HL-60 (cell line): ENCODE data around the gene PIWIL4.

Experiments used
- GABPA ChIP-seq: IDR thresholded peaks from 2 replicates; pipeline ENCODE4 v1.6.1; 2012; ENCODE audit warnings: low read depth
- POLR2AphosphoS5 ChIP-seq: IDR thresholded peaks from 2 replicates; pipeline ENCODE4 v1.6.1; 2012; ENCODE audit warnings: low read depth
- REST ChIP-seq: IDR thresholded peaks from 2 replicates; pipeline ENCODE4 v1.6.1; 2012; ENCODE audit warnings: low read depth; ENCODE audit not compliant: insufficient replicate concordance
- TF ChIP-seq, protein P1 (sequence below): IDR thresholded peaks from one replicate; pipeline ENCODE4 v1.5.1; 2011; ENCODE audit warnings: low read length, control low read depth, inconsistent platforms; ENCODE audit not compliant: insufficient read depth

DNA sequence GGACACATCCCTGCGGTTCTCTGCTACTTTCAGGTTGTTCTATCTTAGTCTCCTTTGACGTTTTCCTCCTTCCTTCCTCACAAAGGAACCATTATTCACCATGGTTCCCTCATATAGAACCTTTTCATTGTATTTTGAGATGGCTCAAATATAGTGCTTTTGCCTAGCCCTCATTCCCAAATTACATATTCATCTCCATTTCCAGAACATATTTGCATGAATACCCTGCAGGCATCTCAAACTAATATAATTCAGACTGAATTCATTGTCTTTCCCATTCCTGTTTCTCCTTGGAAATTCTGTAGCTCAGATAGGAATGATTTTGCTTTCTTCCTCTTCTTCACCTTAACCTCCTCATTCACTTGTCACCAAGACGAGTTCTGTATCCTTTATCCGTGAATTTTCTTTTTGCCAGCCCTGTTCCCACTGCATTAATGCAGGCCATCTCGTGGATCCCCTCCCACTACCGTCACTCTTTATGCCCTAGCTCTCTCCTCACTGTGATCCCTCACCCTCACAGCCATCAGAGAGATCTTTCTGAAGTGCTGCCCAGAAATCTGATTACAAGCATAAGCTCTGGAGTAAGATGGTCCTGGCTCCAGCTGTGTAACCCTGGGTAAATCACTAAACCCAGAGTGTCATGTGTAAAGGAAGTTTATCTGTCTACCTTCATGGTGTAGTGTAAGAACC is 23.3 kb downstream of the PIWIL4 start:
- TF ChIP-seq, protein P1, sequence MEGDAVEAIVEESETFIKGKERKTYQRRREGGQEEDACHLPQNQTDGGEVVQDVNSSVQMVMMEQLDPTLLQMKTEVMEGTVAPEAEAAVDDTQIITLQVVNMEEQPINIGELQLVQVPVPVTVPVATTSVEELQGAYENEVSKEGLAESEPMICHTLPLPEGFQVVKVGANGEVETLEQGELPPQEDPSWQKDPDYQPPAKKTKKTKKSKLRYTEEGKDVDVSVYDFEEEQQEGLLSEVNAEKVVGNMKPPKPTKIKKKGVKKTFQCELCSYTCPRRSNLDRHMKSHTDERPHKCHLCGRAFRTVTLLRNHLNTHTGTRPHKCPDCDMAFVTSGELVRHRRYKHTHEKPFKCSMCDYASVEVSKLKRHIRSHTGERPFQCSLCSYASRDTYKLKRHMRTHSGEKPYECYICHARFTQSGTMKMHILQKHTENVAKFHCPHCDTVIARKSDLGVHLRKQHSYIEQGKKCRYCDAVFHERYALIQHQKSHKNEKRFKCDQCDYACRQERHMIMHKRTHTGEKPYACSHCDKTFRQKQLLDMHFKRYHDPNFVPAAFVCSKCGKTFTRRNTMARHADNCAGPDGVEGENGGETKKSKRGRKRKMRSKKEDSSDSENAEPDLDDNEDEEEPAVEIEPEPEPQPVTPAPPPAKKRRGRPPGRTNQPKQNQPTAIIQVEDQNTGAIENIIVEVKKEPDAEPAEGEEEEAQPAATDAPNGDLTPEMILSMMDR = no peak
- TF ChIP-seq REST = no peak
- TF ChIP-seq POLR2AphosphoS5 = no peak
- TF ChIP-seq GABPA = no peak
